ENCODE measurements around the gene ZNF182.
"Not testable (repeated sequence)": the region's sequence is repeated elsewhere in the genome, so short reads cannot be mapped to it uniquely, and the experiment has no call there.

The ZNF182 gene

GRCh38 chrX:48003367-48003757, 427 bp downstream of the ZNF182 start:
- DNase-seq (ENCODE audit: insufficient read length, low spot score) (no peak), FAIRE-seq (no peak)
- TF ChIP-seq POLR2A (IDR thresholded peaks at IDR 0.05; ENCODE audit: low read depth, low read length): no peak

GRCh38 chrX:48002929-48003328, 860 bp downstream of the ZNF182 start:
- no peak for FAIRE-seq

GRCh38 chrX:48002319-48002718, 1.5 kb downstream of the ZNF182 start:
- TF ChIP-seq POLR2A (IDR thresholded peaks at IDR 0.05; ENCODE audit: low read depth, low read length): no peak
- no peak for FAIRE-seq
- no peak for DNase-seq (ENCODE audit: insufficient read length, low spot score)

More at GRCh38 chrX:48002929-48003328, 860 bp downstream of the ZNF182 start:
- no peak for TF ChIP-seq POLR2A (IDR thresholded peaks at IDR 0.05; ENCODE audit: low read depth, low read length)
- no peak for DNase-seq (ENCODE audit: insufficient read length, low spot score)

- TF ChIP-seq POLR2A (IDR thresholded peaks at IDR 0.05; ENCODE audit: low read depth, low read length): no peak
- FAIRE-seq (no peak), DNase-seq (ENCODE audit: insufficient read length, low spot score) (no peak)
Measured at GRCh38 chrX:48001260-48001659, 2.5 kb downstream of the ZNF182 start.

GRCh38 chrX:47992669-47993068, 11.1 kb downstream of the ZNF182 start:
- FAIRE-seq: no peak
- no peak for TF ChIP-seq POLR2A (IDR thresholded peaks at IDR 0.05; ENCODE audit: low read depth, low read length)
- no peak for DNase-seq (ENCODE audit: insufficient read length, low spot score)

GRCh38 chrX:47992095-47992380, 11.8 kb downstream of the ZNF182 start:
- TF ChIP-seq POLR2A (IDR thresholded peaks at IDR 0.05; ENCODE audit: low read depth, low read length): no peak
- DNase-seq (ENCODE audit: insufficient read length, low spot score) (no peak), FAIRE-seq (no peak)

- no peak for TF ChIP-seq POLR2A (IDR thresholded peaks at IDR 0.05; ENCODE audit: low read depth, low read length)
- DNase-seq (ENCODE audit: insufficient read length, low spot score): no peak
- no peak for FAIRE-seq
Measured at GRCh38 chrX:47991263-47992094, 12.3 kb downstream of the ZNF182 start.

- no peak for TF ChIP-seq POLR2A (IDR thresholded peaks at IDR 0.05; ENCODE audit: low read depth, low read length)
- FAIRE-seq (no peak), DNase-seq (ENCODE audit: insufficient read length, low spot score) (no peak)
Measured at GRCh38 chrX:47976254-47977151, 27.3 kb downstream of the ZNF182 start.

- DNase-seq (ENCODE audit: insufficient read length, low spot score): no peak
- FAIRE-seq: no peak
- no peak for TF ChIP-seq POLR2A (IDR thresholded peaks at IDR 0.05; ENCODE audit: low read depth, low read length)
Measured at GRCh38 chrX:47973235-47973634, 30.6 kb downstream of the ZNF182 start.

- FAIRE-seq; DNase-seq (ENCODE audit: insufficient read length, low spot score): not testable (repeated sequence)
Measured at GRCh38 chrX:47965526-47965925, 38.3 kb downstream of the ZNF182 start.

GRCh38 chrX:47961830-47962229, 42.0 kb downstream of the ZNF182 start:
- not testable (repeated sequence) for DNase-seq (ENCODE audit: insufficient read length, low spot score); FAIRE-seq

GRCh38 chrX:47960406-47960805, 43.4 kb downstream of the ZNF182 start:
- TF ChIP-seq POLR2A (IDR thresholded peaks at IDR 0.05; ENCODE audit: low read depth, low read length): no peak
- no peak for FAIRE-seq
- DNase-seq (ENCODE audit: insufficient read length, low spot score): no peak

- TF ChIP-seq POLR2A (IDR thresholded peaks at IDR 0.05; ENCODE audit: low read depth, low read length): no peak
- no peak for DNase-seq (ENCODE audit: insufficient read length, low spot score)
Measured at GRCh38 chrX:47958761-47959342, 44.9 kb downstream of the ZNF182 start.

GRCh38 chrX:47958206-47958605, 45.6 kb downstream of the ZNF182 start:
- not testable (repeated sequence) for DNase-seq (ENCODE audit: insufficient read length, low spot score); FAIRE-seq

More at GRCh38 chrX:47958761-47959342, 44.9 kb downstream of the ZNF182 start:
- no peak for FAIRE-seq
